Raji (cell line): ENCODE measurements around the gene XKR8.

Source experiments
- POLR2A ChIP-seq: IDR thresholded peaks from 2 replicates; pipeline ENCODE4 v1.6.1; 2011; ENCODE audit warnings: low read depth, low read length, control low read depth; ENCODE audit not compliant: insufficient read depth

XKR8 gene

GRCh38 chr1:27967106-27967883 is 7.5 kb downstream of the XKR8 start:
- no peak for TF ChIP-seq POLR2A

- TF ChIP-seq POLR2A = no peak
Observed at GRCh38 chr1:27967884-27968466, 8.2 kb downstream of the XKR8 start.

DNA sequence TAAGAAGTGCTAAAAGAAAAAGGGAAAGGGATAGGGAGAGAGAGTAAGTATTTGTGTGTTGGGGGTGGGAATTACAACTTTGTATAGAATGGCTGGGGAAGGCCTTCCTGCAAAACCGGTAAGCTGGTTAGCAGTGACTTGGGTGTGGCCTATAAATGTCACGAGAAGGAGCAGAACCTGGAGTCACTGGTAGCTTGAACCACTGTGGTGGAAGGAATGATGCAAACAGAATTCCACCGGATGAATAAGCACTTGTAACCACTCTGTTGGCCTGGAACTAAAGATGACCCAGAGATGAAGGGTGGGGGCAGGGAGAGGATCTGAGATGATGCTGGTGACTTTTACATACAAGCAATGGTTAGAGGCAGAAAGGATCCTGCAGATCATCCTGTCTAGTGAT is 8.9 kb downstream of the XKR8 start:
- TF ChIP-seq POLR2A = no peak

DNA sequence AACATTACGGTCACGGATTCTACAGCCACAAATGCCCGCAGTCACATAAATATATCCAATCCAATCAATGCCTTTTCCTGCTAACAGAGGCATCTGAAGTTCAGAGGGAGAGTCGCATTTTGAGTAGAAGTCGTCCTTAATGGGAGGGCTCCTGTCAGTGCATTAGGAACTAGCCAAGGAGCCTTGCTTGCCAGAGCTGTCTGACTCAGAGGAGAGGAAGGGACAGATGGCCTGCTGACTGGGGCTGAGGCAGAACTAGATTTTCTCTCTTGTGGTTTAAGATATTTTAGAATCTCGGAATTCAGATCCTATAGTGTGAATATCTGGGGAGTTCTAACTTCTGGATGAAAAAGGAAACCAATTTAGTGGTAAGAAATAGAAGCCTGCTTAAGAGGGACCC is 10.6 kb downstream of the XKR8 start:
- TF ChIP-seq POLR2A = no peak

DNA sequence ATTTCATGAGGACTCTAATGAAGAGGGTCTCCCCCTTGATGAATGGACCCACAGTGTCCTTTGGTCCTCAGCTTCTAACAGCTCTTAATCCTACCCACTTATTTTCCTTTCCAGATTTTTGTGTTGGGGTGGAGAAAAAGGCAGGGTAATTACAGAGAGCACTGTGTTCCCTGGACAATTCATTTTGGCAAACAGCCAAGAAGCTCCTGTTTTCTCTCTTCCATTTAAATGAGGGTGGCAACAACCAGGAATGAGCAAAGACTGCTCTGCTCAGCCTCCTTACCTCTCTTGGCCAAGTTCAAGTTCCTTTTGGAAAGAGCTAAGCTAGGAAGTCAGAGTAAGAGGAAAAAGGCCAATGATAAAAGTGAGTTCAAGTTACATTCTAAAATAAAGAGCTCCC is 11.9 kb downstream of the XKR8 start:
- no peak for TF ChIP-seq POLR2A

DNA sequence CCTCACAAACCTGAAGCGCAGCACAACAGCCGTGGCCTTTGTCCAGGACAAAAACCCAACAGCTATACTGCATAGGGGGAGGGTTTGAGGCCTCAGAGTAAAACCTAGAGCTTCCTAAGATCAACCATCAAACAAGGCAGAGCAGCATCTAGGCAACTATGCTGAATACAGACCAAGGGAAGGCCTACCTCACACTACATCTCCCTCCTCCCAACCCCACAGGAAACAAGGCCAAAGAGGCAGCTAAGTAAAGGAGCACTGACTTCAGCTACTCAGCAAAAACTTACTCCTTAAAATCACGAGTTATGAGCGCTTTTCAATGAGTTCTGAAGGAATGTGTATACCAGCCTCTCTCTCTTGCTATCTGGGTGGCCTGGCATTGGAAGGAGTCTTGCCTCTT is 12.4 kb downstream of the XKR8 start:
- TF ChIP-seq POLR2A = no peak

- TF ChIP-seq POLR2A = no peak
Observed at GRCh38 chr1:27973771-27974416, 14.1 kb downstream of the XKR8 start.

GRCh38 chr1:27974417-27974781 is 14.6 kb downstream of the XKR8 start:
- TF ChIP-seq POLR2A = no peak

GRCh38 chr1:27979151-27979858 is 19.5 kb downstream of the XKR8 start:
- no peak for TF ChIP-seq POLR2A

GRCh38 chr1:27979859-27980201 is 20.1 kb downstream of the XKR8 start:
- TF ChIP-seq POLR2A = no peak

DNA sequence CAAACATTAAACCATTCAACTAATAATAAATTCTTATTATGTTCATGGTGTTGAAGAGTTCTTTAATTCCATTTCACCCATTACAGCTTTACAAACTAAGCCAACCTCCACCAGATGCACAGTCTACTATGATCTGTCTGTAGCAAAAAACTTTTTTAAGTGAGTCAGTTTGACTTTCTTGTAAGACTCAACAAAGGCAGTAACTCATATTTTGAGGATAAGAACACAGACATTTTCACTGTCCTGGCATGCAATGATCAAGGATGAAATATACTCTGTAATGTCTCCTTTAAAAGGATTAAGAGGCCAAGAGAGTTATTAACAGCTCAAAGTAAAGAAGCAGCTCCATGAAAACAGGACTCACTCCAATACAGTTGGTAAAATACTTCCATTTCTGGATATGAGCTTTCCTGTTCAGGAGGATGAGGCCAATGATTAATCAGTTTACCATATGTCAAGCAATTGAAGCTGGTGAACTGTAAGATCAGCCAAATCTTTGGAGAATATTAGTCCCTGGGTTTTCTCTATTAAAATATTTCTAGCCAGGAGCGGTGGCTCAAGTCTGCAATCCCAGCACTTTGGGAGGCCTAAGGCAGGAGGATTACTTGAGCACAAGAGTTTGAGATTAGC is 20.6 kb downstream of the XKR8 start:
- TF ChIP-seq POLR2A = no peak

DNA sequence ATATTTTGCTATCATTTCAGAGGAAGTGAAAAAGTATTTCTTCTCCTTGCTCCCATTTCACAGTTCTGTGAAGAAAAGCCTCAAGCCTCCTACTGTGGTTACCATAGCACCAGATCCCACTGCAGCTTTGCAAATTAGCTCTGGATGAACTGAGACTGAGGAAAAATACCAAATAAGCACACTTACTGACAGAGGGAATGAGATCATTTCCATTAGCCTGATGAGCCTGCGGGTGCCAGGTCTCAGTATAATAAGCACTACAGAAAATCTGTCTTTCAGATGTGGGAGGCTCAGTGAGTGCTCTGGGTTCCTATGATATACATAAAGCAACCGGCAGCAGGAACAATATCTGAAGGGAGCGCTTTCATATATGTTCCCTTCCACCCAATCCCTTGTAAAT is 21.4 kb downstream of the XKR8 start:
- no peak for TF ChIP-seq POLR2A

GRCh38 chr1:27990920-27991537 is 31.3 kb downstream of the XKR8 start:
- TF ChIP-seq POLR2A = no peak

DNA sequence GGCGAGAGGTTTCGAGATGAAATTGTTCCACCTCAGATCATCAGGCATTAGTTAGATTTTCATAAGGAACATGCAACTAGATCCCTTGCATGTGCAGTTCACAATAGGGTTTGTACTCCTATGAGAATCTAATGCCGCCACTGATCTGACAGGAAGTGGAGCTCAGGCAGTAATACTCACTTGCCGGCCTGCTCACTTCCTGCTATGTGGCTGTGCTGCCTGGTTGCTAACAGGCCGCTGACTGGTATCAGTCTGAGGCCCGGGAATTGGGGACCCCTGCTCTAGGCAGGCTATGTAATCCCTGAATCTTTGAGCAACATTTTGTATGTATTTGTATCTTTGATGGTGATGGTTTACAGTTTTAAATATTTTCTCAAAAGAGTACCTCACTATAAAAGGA is 32.5 kb downstream of the XKR8 start:
- TF ChIP-seq POLR2A = no peak

DNA sequence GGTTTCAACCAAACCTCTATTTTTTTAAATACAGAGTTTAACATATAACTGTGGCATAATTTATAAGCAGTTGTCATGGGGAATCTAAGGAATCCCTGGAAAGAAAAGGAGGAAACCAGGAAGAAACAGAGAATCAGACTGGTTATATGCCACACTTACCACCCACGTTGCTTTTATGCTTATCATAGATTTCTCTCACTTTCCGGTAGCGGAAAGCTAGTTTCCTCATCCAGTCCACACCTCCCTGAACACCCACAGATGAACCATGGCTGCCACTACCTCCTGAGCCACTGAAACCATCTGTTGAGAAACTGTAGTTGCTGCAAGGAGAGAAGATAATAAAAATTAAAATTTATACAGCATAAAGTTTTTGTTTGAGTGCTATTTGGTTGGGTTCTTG is 33.5 kb downstream of the XKR8 start:
- no peak for TF ChIP-seq POLR2A
